Smooth muscle cell (in vitro differentiated cells): ENCODE measurements around the gene RDH5. TPM values are rescaled to one million over a fixed set of nuclear protein-coding genes. Genes with fewer than 3 reads are reported as not detected.

ENCODE experiments used
- DNase-seq: peaks from one replicate; lab custom pipeline; 2025; ENCODE audit not compliant: unreplicated experiment; lab: John Stamatoyannopoulos, UW
- H2AFZ ChIP-seq: fragments of 200-600 bp; sonication (generic); 2 replicates; pipeline ENCODE4 v1.6.0; 2016; ENCODE audit warnings: antibody characterized with exemption, low read depth, mild to moderate bottlenecking
- H3F3A ChIP-seq: fragments of 200-600 bp; sonication (generic); 2 replicates; pipeline ENCODE4 v1.6.0; 2017; ENCODE audit warnings: antibody characterized with exemption, low read depth
- H3K27ac ChIP-seq: fragments of 200-600 bp; sonication (generic); 2 replicates; pipeline ENCODE4 v1.5.1; 2016; ENCODE audit warnings: low read depth, mild to moderate bottlenecking
- H3K27me3 ChIP-seq: fragments of 200-600 bp; sonication (generic); 2 replicates; pipeline ENCODE4 v1.6.1; 2016; ENCODE audit warnings: low read depth, mild to moderate bottlenecking
- H3K36me3 ChIP-seq: fragments of 200-600 bp; sonication (generic); 2 replicates; pipeline ENCODE4 v1.5.1; 2016; ENCODE audit warnings: low read depth
- H3K4me1 ChIP-seq: fragments of 200-600 bp; sonication (generic); 2 replicates; pipeline ENCODE4 v1.5.1; 2016; ENCODE audit warnings: low read depth
- H3K4me2 ChIP-seq: fragments of 200-600 bp; sonication (generic); 2 replicates; pipeline ENCODE4 v1.6.0; 2016; ENCODE audit warnings: mild to moderate bottlenecking
- H3K4me3 ChIP-seq: fragments of 200-600 bp; sonication (generic); 2 replicates; pipeline ENCODE4 v1.5.1; 2016; ENCODE audit warnings: mild to moderate bottlenecking
- H3K79me2 ChIP-seq: fragments of 200-600 bp; sonication (generic); 2 replicates; pipeline ENCODE4 v1.6.0; 2016; ENCODE audit warnings: low read depth, mild to moderate bottlenecking
- H3K9ac ChIP-seq: fragments of 200-600 bp; sonication (generic); 2 replicates; pipeline ENCODE4 v1.6.0; 2016; ENCODE audit warnings: low read depth
- H3K9me3 ChIP-seq: fragments of 200-600 bp; sonication (generic); replicated peaks from 2 replicates; pipeline ENCODE4 v1.5.1; 2016; ENCODE audit warnings: low read depth
- H4K20me1 ChIP-seq: fragments of 200-600 bp; sonication (generic); 2 replicates; pipeline ENCODE4 v1.6.0; 2016; ENCODE audit warnings: low read depth
- WGBS: methylation state at CpG from one replicate; pipeline ENCODE4 v1.1.7; 2016; ENCODE audit warnings: low lambda C conversion rate; 5-methylcytosine and 5-hydroxymethylcytosine counted together
- polyA plus RNA-seq: library from polyadenylated mRNA; unstranded; fragments of >200 nt; fragmentation: Nextera tagmentation; extraction: Ambion mirVana; gene quantifications from 2 replicates; pipeline ENCODE4 v1.2.1, GENCODE V29; 2016
- total RNA-seq: library from RNA; depleted of rRNA; stranded (reverse); fragments of >200 nt; gene quantifications from 2 replicates; pipeline ENCODE4 v1.2.3, GENCODE V29; 2014
- TF ChIP-seq, protein P1 (sequence below): fragments of 200-600 bp; sonication (generic); IDR thresholded peaks from 2 replicates; pipeline ENCODE4 v1.5.1; 2017; ENCODE audit warnings: borderline replicate concordance, mild to moderate bottlenecking, antibody characterized with exemption; ENCODE audit not compliant: insufficient read depth, poor library complexity, severe bottlenecking

The RDH5 gene
- total and polyA plus RNA-seq, 2 experiments from 2014 or later: 3.7 TPM; not detected in 1

- peaks cover 9% of the 10 kb centered on the region for H3K27me3 ChIP-seq
- no peaks in the 10 kb centered on the region for H3K79me2 ChIP-seq
- H3K36me3 ChIP-seq: no peaks in the 10 kb centered on the region
- no peaks in the 10 kb centered on the region for H3K9me3 ChIP-seq
- no peak overlapping the region for H3K9ac ChIP-seq
- TF ChIP-seq, protein P1, sequence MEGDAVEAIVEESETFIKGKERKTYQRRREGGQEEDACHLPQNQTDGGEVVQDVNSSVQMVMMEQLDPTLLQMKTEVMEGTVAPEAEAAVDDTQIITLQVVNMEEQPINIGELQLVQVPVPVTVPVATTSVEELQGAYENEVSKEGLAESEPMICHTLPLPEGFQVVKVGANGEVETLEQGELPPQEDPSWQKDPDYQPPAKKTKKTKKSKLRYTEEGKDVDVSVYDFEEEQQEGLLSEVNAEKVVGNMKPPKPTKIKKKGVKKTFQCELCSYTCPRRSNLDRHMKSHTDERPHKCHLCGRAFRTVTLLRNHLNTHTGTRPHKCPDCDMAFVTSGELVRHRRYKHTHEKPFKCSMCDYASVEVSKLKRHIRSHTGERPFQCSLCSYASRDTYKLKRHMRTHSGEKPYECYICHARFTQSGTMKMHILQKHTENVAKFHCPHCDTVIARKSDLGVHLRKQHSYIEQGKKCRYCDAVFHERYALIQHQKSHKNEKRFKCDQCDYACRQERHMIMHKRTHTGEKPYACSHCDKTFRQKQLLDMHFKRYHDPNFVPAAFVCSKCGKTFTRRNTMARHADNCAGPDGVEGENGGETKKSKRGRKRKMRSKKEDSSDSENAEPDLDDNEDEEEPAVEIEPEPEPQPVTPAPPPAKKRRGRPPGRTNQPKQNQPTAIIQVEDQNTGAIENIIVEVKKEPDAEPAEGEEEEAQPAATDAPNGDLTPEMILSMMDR: no peak
- H3K4me2 ChIP-seq: peak overlapping the region; percentile 94
- H3K4me1 ChIP-seq: peaks cover 28% of the 10 kb centered on the region
- no peak for DNase-seq
- H3F3A ChIP-seq: peaks cover 11% of the 10 kb centered on the region
- peak overlapping the region; percentile 36 for H3K27ac ChIP-seq
- H3K4me3 ChIP-seq: peak overlapping the region; percentile 92
- H4K20me1 ChIP-seq: peaks cover 4% of the 10 kb centered on the region
- H2AFZ ChIP-seq: no peak overlapping the region
- WGBS: 48% methylated on average over 8 of the region's 8 CpGs
Measured at GRCh38 chr12:55717011-55718007, 2.9 kb upstream of the RDH5 start.

GRCh38 chr12:55718015-55718414, 2.2 kb upstream of the RDH5 start:
- peaks cover 9% of the 10 kb centered on the region for H4K20me1 ChIP-seq
- peak overlapping the region; percentile 36 for H3K27ac ChIP-seq
- peaks cover 28% of the 10 kb centered on the region for H3K4me1 ChIP-seq
- no peak for DNase-seq
- peaks cover 3% of the 10 kb centered on the region for H3K27me3 ChIP-seq
- H3K79me2 ChIP-seq: no peaks in the 10 kb centered on the region
- no peak overlapping the region for H3K4me3 ChIP-seq
- no peaks in the 10 kb centered on the region for H3K9me3 ChIP-seq
- H3K36me3 ChIP-seq: no peaks in the 10 kb centered on the region
- H2AFZ ChIP-seq: no peak overlapping the region
- H3K9ac ChIP-seq: no peak overlapping the region
- WGBS: 40% methylated on average over 4 of the region's 4 CpGs
- TF ChIP-seq, protein P1: no peak
- H3F3A ChIP-seq: peaks cover 17% of the 10 kb centered on the region
- peak overlapping the region; percentile 94 for H3K4me2 ChIP-seq

DNA sequence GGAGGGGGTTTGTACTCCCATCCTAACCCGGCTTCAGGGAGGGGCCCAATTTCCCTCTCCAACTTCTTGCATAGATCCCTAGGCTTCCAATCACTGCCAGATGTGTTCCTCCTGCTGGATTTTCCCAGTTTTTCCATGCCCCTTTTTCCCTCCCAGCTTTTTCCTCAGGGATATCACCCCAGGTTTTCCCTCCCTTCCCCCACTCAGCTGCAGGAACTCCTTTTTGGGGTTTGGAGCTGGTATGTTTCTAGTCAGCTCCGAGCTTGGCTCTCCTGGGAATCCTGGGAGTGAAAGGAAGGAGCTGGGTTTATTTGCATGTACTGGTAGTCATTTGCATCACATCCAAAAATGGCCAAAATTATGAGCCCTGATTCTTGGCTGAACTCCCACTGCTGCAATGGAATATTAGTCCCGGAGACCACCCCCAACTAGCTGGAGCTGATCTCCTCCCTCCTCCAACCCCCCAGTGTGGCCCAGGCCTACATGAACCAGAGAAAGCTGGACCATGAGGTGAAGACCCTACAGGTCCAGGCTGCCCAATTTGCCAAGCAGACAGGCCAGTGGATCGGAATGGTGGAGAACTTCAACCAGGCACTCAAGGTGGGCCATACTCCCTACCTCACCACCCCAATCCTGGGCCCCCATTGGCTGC, 1.4 kb upstream of the RDH5 start:
- Histone ChIP-seq H3K4me3 (no peak overlapping the region), H4K20me1 (peaks cover 15% of the 10 kb centered on the region), H3K79me2 (no peaks in the 10 kb centered on the region), H3K4me2 (no peak overlapping the region), H3K9me3 (no peaks in the 10 kb centered on the region), H2AFZ (no peak overlapping the region), H3K27ac (no peak overlapping the region), H3K9ac (no peak overlapping the region), H3F3A (peaks cover 23% of the 10 kb centered on the region), H3K36me3 (no peaks in the 10 kb centered on the region), H3K4me1 (peaks cover 28% of the 10 kb centered on the region), H3K27me3 (no peaks in the 10 kb centered on the region)
- TF ChIP-seq, protein P1: no peak
- 92% methylated on average over 4 of the region's 4 CpGs for WGBS
- DNase-seq: no peak
